ENCODE measurements around the gene RRAS.

DNA sequence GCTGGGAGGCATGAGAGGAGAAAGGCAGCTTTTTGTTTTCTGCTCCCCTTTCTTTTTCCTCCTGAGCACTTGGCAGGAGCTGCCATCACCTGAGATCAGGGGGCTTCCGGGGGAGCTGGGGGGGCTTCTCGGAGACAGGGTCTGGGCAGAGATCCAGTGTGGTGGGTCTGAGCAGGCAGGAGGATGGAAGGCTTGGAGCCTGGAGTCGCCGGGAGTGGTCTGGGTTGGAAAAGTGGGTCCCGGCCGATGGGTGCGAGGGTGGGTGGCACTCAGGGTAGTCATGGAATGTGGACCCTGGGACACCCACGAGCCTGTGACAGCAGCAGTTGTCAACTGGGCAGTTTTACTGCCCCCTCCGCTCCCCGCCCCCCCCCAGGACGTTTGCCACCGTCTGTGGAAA lies 47.2 kb upstream of the RRAS start:
- TF ChIP-seq POLR2AphosphoS5 (IDR thresholded peaks at IDR 0.05; ENCODE audit: low read depth) (no peak), CTCF (IDR thresholded peaks at IDR 0.05; ENCODE audit: insufficient read depth, low read length) (no peak)
- TF ChIP-seq, protein P1, sequence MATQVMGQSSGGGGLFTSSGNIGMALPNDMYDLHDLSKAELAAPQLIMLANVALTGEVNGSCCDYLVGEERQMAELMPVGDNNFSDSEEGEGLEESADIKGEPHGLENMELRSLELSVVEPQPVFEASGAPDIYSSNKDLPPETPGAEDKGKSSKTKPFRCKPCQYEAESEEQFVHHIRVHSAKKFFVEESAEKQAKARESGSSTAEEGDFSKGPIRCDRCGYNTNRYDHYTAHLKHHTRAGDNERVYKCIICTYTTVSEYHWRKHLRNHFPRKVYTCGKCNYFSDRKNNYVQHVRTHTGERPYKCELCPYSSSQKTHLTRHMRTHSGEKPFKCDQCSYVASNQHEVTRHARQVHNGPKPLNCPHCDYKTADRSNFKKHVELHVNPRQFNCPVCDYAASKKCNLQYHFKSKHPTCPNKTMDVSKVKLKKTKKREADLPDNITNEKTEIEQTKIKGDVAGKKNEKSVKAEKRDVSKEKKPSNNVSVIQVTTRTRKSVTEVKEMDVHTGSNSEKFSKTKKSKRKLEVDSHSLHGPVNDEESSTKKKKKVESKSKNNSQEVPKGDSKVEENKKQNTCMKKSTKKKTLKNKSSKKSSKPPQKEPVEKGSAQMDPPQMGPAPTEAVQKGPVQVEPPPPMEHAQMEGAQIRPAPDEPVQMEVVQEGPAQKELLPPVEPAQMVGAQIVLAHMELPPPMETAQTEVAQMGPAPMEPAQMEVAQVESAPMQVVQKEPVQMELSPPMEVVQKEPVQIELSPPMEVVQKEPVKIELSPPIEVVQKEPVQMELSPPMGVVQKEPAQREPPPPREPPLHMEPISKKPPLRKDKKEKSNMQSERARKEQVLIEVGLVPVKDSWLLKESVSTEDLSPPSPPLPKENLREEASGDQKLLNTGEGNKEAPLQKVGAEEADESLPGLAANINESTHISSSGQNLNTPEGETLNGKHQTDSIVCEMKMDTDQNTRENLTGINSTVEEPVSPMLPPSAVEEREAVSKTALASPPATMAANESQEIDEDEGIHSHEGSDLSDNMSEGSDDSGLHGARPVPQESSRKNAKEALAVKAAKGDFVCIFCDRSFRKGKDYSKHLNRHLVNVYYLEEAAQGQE (IDR thresholded peaks at IDR 0.05; ENCODE audit: insufficient replicate concordance, low read depth), result no peak
